ENCODE measurements around the gene SKOR2.

The SKOR2 gene, protein sequence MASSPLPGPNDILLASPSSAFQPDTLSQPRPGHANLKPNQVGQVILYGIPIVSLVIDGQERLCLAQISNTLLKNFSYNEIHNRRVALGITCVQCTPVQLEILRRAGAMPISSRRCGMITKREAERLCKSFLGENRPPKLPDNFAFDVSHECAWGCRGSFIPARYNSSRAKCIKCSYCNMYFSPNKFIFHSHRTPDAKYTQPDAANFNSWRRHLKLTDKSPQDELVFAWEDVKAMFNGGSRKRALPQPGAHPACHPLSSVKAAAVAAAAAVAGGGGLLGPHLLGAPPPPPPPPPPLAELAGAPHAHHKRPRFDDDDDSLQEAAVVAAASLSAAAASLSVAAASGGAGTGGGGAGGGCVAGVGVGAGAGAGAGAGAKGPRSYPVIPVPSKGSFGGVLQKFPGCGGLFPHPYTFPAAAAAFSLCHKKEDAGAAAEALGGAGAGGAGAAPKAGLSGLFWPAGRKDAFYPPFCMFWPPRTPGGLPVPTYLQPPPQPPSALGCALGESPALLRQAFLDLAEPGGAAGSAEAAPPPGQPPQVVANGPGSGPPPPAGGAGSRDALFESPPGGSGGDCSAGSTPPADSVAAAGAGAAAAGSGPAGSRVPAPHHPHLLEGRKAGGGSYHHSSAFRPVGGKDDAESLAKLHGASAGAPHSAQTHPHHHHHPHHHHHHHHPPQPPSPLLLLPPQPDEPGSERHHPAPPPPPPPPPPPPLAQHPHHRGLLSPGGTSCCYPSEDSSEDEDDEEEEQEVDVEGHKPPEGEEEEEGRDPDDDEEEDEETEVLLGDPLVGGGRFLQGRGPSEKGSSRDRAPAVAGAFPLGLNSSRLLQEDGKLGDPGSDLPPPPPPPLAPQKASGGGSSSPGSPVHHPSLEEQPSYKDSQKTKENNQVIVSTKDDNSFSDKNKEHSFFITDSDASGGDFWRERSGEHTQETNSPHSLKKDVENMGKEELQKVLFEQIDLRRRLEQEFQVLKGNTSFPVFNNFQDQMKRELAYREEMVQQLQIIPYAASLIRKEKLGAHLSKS

DNA sequence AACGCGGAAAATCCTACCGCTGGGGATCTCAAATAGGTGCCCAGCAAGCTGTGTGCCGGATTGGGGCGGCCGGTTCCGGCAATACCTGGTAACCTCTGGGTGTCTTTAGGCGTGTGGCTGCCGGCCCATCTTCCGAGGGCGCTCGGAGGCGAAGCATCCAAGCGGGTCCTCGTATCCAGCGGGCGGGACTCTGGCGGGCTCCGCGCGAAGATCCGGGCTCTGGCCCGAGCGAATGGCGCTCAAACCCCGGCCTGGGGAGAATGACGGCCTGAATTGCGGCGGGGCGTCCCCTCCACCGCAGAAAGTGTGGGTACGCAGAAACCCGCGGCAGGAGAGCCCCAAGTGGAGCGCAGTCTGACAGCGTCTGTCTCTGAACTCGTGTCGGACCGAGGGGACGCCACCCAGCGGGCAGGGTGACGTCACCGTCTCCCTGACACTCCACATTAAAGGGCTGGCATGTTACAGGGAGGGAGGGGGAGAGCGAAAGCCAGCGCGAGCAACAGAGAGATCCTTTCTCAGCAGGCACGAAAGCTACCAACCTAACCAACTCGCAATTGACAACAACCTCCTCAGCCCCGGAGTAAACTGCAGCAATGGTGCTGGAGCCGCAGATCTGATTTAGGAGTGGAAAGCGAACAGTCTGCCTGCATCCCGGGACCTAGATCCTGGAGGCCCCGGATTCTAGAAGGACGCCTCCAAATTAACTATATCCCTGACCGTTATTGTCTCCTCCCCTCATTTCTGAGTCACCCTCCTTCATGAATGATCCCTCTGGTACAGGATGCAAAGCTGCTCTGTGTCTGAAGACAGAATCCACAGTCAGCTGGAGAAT lies at the start of gene SKOR2:
SKOR2 (minus strand) TSS at position 372 of the 832 bp plus-strand sequence. CDS start 2,477 bp downstream, outside the sequence.
- in situ Hi-C loops (cut with MboI; ENCODE audit: low sequenced_read_pairs) = no loop called here

DNA sequence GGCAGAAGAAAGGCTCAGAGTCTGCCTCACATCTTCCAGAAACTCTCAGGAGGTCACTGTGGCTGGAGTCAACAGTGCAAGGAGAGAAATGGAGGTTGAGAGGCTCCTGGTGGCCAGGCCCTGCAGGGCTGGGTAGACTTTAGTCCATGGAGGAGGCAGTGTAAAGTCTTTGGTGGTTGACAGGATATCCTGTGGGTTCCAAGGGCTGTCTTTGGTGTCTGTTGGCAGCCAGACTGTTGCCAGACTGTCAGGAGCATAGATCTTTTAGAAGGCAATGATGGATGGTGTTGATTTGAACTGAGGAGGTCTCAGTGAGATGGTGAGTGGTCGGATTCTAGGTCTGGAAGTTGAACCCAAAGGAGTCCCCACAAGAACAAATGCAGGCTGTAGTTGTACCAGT lies 45.0 kb upstream of the SKOR2 start:
- in situ Hi-C loops (cut with MboI; ENCODE audit: low sequenced_read_pairs) = no loop called here

DNA sequence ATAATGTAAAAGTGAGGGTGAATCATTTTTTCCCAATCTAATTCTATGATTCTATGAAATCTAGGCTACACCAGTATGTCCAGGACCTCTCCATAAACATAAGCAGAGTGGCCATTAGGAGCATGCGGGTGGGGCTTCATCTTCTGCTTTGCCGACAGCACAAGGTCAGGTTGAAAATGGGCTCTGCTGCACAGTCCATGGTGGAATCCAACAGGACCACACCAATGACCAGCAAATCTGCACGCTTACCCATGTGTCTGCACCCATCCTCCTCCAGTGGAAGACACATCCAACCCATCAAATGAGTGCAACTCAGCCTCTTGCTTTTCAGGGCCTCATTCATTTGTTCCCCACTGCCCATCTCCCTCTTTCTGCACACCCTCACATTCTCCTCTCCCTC lies 43.3 kb upstream of the SKOR2 start:
- in situ Hi-C loops (cut with MboI; ENCODE audit: low sequenced_read_pairs) = no loop called here

DNA sequence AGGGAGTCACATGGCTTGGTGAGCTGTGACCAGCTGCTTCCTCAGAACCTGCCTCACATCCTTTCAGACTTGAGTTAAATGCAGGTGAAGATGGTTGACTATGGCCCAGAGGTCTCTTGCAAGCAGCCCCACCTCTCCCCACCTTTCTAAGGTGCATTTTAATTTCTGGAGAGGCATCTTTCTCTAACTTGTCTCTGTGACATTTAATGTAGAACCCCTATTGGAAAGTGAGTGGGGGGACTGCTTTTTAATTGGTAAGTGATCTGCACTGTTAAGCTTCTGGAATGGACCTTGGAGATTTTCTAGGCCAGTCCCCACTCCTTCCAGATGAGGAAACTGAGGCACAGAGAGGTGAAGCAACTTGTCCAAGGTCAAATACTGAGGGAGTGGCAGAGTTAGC lies 37.3 kb upstream of the SKOR2 start:
- in situ Hi-C loops (cut with MboI; ENCODE audit: low sequenced_read_pairs) = no loop called here

DNA sequence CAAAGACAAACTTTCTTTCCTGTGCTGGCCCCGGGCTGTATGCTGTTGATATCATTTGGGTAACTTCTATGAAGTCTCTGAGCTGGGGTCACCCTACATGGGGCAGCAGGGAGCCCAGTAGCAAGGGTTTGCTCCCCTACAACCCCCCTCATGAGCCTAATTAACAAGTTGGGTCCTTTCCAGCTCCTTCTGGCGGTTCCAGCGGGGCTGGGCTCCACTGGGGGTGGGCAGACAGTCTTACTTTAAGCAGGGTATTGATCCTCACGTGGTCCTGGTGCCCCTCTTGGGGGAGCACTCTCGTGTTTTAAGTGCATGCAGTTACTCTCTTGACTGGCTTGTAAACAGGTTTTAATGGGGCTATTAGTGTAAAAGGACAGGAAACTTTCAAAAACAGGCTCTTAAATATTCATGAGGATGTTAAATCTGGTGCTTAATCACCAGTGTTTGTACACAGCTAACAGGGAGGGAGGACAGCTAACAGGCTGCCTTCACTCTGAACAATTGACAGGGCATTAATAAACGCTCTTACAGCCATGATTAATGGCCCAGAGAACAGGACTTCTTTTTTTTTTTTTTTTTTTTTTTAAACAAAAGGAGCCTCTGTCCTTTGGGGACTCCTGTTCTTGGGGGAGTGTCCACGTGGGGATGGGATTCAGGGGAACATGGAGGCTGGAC lies 36.6 kb upstream of the SKOR2 start:
- in situ Hi-C loops (cut with MboI; ENCODE audit: low sequenced_read_pairs) = no loop called here

DNA sequence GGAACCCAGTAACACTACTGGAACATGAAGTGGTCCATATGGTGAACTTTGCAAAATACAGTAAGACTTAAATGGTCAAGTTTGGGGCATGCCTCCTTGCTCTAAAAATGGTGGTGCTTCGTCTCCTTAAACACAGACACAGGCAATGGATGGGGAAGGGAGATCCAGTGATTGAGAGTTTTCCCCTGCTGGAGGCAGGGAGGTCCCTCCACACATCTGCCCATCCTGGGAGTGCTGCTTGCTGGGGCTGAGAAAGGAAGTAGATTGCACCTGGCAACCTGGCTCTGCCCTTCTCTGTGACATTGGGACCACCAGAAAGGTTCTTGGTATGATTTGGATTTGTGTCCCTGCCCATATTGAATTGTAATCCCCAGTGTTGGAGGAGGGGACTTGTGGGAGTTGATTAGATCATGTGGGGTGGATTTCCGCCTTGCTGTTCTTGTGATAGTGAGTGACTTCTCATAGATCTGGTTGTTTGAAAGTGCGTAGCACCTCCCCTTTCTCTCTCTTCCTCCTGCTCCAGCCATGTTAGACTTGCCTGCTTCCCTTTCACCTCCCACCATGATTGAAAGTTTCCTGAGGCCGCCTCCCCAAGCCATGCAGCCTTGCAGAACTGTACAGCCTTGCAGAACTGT lies 35.4 kb upstream of the SKOR2 start:
- in situ Hi-C loops (cut with MboI; ENCODE audit: low sequenced_read_pairs) = no loop called here

DNA sequence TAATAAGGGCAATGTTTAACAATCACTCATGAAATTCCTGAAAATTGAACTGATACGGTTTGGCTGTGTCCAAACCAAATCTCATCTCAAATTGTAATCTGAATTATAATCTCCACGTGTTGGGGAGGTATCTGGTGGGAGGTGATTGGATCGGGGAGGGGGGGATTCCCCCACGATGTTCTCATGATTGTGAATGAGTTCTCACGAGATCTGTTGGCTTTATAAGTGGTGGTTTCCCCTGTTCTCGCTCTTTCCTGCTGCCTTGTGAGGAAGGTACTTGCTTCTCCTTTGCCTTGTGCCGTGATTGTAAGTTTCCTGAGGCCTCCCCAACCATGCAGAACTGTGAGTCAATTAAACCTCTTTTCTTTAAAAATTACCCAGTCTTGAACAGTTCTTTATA lies 34.0 kb upstream of the SKOR2 start:
- in situ Hi-C loops (cut with MboI; ENCODE audit: low sequenced_read_pairs) = no loop called here

DNA sequence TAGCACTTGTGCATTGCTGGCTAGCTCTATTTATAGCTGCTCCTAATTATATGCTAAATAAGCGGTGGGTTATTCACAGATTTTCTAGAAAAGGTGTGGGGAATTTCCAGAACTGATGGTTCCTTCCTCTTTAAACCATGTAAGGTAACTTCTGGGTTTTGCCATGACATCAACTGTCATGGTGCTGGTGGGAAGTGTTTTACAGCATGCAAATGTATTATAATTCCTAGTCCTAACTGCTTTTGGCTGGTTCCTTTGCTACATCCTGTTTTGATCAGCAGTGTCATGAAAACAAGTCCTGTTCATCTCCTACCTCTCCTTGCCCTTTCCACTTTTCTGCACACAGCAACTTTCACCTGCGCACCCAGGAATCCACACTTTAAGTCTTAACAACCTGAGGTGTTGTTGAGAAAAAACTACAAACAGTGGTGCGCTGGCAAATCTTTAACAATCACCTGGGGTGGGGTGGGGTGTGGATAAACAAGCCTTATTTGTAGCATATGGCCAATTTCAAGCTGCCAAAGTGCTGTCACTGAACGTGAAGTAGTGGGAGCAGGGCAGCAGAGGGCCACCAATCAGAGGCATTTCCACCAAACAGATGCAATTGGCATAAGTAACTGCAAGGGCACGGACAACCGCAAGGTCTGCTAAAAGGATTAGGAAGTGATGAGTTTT lies 33.4 kb upstream of the SKOR2 start:
- in situ Hi-C loops (cut with MboI; ENCODE audit: low sequenced_read_pairs) = no loop called here

DNA sequence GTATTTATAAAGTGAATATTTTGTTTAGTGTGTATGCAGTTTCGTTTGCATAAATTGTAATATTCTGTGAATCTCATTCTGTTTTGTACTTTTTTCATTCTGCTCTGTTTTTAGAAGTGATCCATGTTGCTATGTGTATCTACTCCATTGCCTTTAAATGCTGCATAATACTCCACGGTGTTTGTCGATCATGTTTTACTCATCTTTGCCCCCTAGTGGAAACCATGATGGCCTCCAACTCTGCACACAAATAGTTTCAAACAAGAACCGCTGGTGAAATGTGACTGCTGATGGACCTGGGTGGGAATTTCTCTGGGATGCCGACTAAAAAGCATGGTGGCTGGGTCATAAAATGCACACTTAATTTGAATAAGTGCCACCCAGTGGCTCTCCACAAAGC lies 32.0 kb upstream of the SKOR2 start:
- in situ Hi-C loops (cut with MboI; ENCODE audit: low sequenced_read_pairs) = no loop called here

DNA sequence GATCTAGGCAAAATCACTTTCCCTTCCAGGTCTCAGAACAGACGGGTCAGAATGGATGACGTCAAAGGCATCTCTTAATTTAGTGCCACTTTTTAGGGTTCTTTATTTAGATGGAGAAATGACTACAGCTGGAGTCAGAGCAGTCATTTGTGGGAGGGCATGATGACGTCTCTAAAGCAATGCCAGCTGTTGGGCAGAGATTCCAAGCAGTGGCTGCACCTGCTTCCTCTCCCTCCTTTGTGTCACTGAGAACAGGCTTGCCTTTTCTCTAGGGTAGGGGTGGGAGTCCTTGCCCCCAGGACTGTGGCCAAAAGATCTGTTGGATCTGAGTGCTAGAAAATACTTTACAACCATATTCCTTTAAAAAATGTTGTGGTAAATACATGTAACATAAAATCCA lies 28.7 kb upstream of the SKOR2 start:
- in situ Hi-C loops (cut with MboI; ENCODE audit: low sequenced_read_pairs) = no loop called here

DNA sequence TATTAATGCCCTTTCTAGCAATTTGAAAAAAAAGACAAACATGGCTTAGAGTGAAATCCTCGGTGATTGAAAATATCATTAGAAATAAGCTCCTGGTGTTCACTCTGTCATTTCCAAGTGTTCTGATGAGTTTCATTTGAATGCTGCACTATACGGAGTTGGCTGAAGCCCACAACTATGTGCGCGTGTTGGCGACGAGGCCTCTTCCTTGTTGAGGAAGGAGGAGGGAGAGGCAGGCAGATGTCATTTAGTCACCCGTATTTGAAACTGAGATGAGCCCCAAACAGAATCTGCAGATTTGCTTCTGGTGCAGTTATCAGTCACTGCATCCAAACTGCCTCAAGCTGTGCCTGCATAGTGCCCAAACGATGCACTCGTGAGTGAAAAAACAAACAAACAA lies 23.5 kb upstream of the SKOR2 start:
- in situ Hi-C loops (cut with MboI; ENCODE audit: low sequenced_read_pairs) = no loop called here

DNA sequence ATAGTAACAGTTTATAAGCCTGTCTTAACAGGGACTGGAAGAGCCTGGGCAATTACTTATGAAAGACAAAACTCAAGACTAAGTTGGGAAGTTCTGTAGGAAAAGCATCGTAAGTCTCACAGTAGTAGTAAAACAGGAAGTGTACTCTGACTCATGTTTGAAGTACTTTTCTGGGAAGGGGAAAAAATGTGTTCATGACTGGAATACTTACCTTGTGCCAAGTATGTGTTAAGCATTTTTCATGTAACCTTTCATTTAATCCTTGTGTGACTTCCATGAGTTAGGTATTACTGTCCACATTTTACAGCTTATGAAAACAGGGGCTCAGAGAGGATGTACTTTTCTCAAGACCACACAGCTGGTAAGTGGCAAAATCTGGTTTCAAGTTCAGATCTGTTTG lies 13.7 kb upstream of the SKOR2 start:
- in situ Hi-C loops (cut with MboI; ENCODE audit: low sequenced_read_pairs) = no loop called here

DNA sequence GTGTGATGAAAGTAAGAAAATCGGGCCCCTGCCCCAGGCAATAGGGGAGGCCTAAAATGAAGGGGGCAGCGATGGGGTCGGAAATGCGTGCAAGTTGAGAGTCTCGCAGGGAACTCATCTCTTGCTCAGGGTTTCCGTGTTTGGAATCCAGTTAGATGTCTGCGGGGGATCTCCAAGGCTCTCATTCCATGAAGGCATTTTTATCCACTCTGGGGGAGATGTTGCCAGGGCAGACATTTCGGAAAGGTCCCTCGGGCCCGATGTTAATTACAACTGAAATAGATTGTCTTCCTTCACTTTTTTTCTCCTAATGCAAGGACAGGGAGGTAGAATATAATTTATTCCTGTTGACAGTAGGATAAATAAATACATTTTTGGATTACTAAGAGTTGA lies 12.8 kb upstream of the SKOR2 start:
- in situ Hi-C loops (cut with MboI; ENCODE audit: low sequenced_read_pairs) = no loop called here

DNA sequence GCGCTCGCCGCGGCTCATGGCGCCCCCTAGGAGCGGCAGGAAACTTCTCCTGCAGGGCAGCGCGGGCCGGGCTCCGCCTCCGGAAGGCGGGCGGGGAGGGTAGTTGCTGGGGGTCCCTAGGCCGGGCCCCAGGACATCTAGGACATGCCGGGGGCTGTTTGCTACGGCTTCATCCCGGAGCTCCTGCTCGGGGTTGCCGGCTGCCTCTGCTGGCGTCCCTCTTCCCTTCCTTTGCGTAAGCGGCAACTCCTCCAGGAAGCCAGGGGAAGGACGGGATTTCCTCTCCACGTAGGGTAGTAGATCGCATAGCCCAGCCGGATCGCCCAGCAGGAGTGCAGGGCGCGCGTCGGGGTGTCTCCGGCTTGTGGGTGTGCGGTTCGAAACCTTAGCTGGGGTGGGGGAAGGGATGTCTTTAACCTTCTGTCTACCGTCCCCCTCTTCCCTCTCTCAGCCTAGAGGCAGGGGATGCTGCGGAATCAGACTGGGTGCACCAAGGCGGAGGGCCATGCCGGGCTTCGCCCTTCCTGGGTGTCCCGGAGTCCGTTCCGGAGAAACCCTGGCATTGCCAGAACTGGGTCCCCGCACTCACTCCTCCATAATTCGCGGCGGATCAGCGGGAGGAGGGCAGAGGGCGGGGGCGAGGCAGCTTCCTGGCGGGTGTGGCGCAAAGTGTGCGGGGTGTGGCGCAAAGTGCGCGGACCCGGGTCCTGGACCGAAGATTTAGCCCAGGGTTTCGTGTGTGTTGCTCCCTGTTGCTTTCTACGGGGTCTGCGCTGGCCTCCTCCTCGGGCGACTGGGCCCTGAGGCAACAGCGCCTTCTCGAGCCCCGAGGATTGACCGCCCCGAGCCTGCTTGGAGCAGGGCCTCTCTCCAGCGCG lies 12.2 kb upstream of the SKOR2 start:
- in situ Hi-C loops (cut with MboI; ENCODE audit: low sequenced_read_pairs) = no loop called here

DNA sequence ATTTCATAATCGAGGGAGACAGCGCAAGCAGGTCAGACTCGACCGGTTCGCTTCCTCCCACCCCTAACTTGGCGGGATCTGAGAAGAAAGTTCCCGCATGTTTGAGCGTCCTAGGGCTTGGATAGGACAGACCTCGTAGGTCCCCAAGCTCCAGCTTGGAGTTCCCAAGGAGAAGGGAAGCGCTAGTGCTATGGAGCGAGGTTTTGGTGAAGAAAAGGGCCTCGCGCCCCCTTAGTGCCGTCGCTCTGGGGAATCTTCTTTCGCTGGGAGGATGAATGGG lies 11.6 kb upstream of the SKOR2 start:
- in situ Hi-C loops (cut with MboI; ENCODE audit: low sequenced_read_pairs) = no loop called here

DNA sequence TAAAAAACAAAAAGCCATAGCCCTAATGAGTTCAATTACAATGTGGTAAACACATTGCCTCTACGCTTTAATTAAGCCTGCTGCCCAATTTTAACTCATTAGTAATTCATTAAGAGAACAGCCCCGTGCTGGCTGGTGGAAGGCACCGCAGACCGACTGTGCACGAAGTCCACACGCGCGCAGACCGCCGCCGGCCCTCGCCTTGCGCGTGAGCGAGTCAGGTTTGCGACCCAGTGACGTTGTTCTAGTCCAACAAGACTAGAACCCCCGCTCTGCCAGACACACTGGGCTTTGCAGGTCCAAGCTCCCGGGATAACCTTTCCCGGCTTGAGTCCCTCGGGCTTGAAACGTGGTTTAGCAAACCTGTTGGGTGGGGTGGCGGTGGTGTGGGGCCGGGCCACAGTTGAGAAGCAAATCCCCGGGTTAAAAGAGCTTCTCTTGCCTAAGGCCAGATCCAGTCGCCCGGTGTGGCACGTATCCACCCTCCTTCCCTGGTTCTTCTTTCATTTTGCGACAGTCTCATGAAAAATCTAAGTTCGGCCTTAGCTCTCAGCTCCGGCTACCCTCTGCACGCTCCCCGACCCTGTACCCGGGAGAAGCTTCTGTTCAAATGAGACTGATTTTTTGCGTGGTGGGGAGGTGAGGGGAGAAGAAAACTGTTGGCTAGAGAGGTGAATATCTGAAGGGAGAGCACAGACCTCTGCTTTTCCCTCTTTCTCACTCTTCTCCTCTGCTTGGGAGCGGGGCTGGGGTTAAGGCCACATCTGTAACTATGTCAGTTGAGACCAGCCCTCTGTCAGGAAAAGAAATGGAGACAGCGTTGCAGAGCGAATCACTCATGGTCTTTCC lies 11.1 kb upstream of the SKOR2 start:
- in situ Hi-C loops (cut with MboI; ENCODE audit: low sequenced_read_pairs) = no loop called here

DNA sequence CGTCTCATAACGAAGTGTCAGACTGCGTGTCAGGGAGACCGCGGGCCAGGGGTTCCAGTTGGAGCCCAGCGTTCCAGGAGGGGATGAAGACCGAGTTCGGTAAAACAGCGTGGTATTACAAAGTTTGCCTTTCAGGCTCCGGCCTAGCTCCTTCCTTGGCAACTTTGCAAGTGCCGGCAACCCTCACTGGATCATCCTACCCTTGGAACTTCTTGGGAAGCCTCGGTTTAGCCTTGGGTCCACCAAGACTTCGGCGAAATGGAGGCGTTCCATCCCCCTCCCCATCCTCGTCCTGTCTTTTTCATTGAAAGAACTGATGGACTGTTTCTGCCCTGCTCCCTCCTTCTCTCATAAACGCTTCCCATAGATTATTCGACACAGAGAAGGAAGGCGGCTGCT lies 10.4 kb upstream of the SKOR2 start:
- in situ Hi-C loops (cut with MboI; ENCODE audit: low sequenced_read_pairs) = no loop called here

Data from hTERT RPE-1 (cell line).